D721Med (cell line): ENCODE measurements around the gene ARHGEF17.

Source experiments
- DNase-seq: peaks from one replicate; pipeline ENCODE4 v3.0.0; 2011; ENCODE audit warnings: low spot score; ENCODE audit not compliant: insufficient read length
- FAIRE-seq: peaks from 2 replicates; lab custom pipeline; 2011; peaks lifted over from hg19 to GRCh38; lab: Jason Lieb, UNC
- CTCF ChIP-seq: IDR thresholded peaks from 2 replicates; pipeline ENCODE4 v1.5.1; 2012; ENCODE audit warnings: mild to moderate bottlenecking, control low read depth; ENCODE audit not compliant: insufficient read depth; ENCODE audit errors: missing control alignments

The ARHGEF17 gene

GRCh38 chr11:73265278-73265810 lies 42.7 kb upstream of the ARHGEF17 start:
- FAIRE-seq = no peak
- TF ChIP-seq CTCF = no peak
- DNase-seq = no peak

DNA sequence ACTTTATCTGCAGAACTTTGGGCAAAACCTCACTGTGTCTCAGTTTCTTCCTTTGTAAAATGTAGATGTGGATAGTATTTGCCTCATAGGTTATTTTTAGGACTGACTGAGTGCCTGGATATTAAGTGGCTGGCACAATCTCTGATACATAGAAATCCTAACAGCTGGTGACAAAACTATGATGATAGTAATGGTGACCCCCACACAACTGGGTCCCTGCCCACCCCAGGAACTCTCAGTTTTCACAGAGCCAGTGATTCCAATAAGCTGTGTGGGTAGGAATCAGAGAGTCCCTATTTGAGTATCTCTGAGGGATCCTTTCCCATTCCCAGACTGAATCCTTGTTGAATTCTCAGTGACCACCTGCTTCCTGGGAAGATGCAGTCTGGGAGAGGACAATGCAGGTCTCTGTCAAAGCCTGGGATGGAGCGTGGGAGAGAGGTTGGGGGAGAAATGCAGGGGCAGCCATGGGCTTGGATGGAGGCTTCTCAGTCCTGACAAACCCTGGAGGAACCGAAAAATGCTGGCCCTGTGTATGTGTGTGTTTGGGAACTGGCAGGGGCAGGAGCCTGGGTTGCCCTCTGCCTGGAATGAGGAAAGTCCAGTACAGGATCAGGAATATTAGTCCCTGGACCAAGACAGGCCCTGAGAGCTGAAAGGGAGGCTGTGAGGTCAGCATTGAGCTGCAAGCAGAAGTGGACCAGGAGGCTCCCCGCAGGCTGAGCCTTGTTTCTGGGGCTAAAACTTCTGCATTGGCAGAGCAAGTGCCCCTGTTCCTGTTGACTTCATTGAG lies 42.0 kb upstream of the ARHGEF17 start:
- no peak for FAIRE-seq
- TF ChIP-seq CTCF = no peak
- DNase-seq = no peak

- TF ChIP-seq CTCF = no peak
- no peak for DNase-seq
- no peak for FAIRE-seq
Measured at GRCh38 chr11:73266646-73267020, 41.4 kb upstream of the ARHGEF17 start.

GRCh38 chr11:73267122-73267846 lies 40.8 kb upstream of the ARHGEF17 start:
- no peak for TF ChIP-seq CTCF
- no peak for DNase-seq
- no peak for FAIRE-seq

DNA sequence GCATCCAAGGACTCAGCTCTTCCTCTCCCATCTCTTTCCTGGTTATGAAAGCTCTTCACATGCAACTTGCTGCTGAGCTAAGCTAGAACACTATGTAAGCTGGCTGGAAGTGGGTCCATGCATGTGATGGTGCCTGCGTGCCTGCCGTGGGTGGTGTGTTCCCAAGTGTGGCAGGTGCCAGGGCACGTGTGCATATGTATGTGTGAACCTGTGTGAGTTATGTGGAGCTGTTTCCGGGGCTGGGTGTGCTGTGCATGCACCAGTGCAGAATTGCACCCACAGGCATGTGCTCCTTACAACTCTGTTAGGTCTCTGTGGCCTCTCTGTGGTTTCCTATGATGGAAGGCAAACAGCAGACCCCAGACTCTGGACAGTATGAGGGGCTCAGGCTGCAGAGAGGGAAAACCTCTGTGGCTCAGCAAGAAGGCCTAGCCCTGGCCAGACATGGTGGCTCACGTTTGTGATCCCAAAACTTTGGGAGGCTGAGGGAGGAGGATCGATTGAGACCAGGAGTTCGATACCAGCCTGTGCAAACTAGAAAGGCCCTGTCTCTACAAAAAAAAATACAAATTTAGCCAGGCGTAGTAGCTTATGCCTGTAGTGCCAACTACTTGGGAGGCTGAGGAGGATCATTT lies 40.1 kb upstream of the ARHGEF17 start:
- FAIRE-seq = no peak
- DNase-seq = no peak
- TF ChIP-seq CTCF = no peak

DNA sequence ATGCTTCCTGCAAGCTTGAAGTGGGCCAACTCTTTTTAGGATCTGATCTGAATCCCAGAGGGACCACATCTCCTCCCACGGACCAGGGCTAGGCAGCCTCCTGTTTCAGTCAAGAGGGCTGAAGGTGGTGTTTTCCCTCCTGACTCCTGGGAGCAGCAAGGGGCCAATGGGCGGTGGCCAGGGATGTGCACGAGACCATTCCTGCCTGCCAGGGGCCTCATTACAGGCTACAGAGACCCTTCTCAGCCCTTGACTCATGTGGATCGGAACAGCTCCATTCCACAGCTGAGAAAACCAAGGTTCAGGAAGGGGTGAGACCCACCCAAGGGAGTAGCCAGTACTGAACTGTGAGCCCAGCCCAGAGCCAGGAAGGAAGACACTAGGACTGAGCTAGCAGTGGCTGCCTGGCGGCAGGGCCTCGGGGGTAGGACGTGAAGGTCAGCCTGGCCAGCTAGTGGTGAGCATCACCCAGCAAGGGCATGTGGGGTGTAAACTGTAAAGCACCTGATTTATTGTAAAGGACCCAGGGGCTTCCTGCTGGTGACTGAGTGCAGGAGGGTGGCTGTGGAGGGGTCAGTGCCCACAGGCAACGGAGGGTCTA lies 39.3 kb upstream of the ARHGEF17 start:
- DNase-seq = no peak
- no peak for FAIRE-seq
- no peak for TF ChIP-seq CTCF
